ENCODE measurements around the gene SPATA3.

The SPATA3 gene

GRCh38 chr2:230969659-230970015 is 26.3 kb upstream of the SPATA3 start:
- Histone ChIP-seq H2BK5ac (ENCODE audit: low read length) (no peak overlapping the region), H2AK5ac (ENCODE audit: low read depth, low read length) (no peak overlapping the region), H3K4me1 (ENCODE audit: control insufficient read depth in 2 of 2, insufficient read depth in 1 of 2, low read depth in 1 of 2, low read length in 2 of 2) (no peaks in the 10 kb centered on the region), H3K4ac (ENCODE audit: low read length) (no peak overlapping the region), H3K23ac (ENCODE audit: low read depth, low read length, poor library complexity) (no peak overlapping the region), H2AFZ (ENCODE audit: low read length) (peak overlapping the region; percentile 69), H3K9ac (ENCODE audit: low read depth, low read length, poor library complexity) (no peak overlapping the region), H3K9me3 (replicated peaks in 1 of 2; ENCODE audit: control insufficient read depth in 2 of 2, insufficient read depth in 1 of 2, low read depth in 1 of 2, low read length in 2 of 2) (peaks cover 1 to 3% of the 10 kb centered on the region in 2 donors), H3K4me3 (ENCODE audit: low read length in 2 of 2) (no peak overlapping the region), H3K14ac (ENCODE audit: low read length) (no peak overlapping the region), H3K18ac (ENCODE audit: low read length) (no peak overlapping the region), H2BK12ac (ENCODE audit: low read length) (no peak overlapping the region), H3K79me1 (ENCODE audit: low read depth, low read length) (no peaks in the 10 kb centered on the region), H4K91ac (ENCODE audit: low read depth, low read length, poor library complexity) (no peak overlapping the region), H3K4me2 (ENCODE audit: insufficient read depth, low read length, poor library complexity, severe bottlenecking) (no peak overlapping the region), H3K27me3 (ENCODE audit: control insufficient read depth in 3 of 3, insufficient read depth in 3 of 3, low read depth in 1 of 3, low read length in 3 of 3) (no peaks in the 10 kb centered on the region), H2BK15ac (ENCODE audit: low read length) (no peak overlapping the region), H4K8ac (ENCODE audit: low read depth, low read length) (no peak overlapping the region), H3K27ac (replicated peaks; ENCODE audit: low read length) (no peak overlapping the region), H2BK120ac (ENCODE audit: low read depth, low read length) (no peak overlapping the region), H3K36me3 (replicated peaks in 1 of 2; ENCODE audit: control insufficient read depth in 2 of 2, insufficient read depth in 2 of 2, low read length in 2 of 2) (no peaks in the 10 kb centered on the region)
- WGBS, 2 donors (ENCODE audit: extremely low coverage in 2 of 2, insufficient read length in 2 of 2, insufficient replicate concordance in 1 of 2) = no CpG with 5 or more reads among the region's 2 CpGs
- no peak for DNase-seq (ENCODE audit: low spot score)

- no peak overlapping the region for H3K4me3 ChIP-seq (ENCODE audit: low read length in 2 of 2)
- H2BK5ac ChIP-seq (ENCODE audit: low read length) = no peak overlapping the region
- H3K18ac ChIP-seq (ENCODE audit: low read length) = no peak overlapping the region
- H2AFZ ChIP-seq (ENCODE audit: low read length) = no peak overlapping the region
- H3K4me2 ChIP-seq (ENCODE audit: insufficient read depth, low read length, poor library complexity, severe bottlenecking) = no peak overlapping the region
- no peak for DNase-seq (ENCODE audit: low spot score)
- no CpG with 5 or more reads among the region's 5 CpGs for WGBS, 2 donors (ENCODE audit: extremely low coverage in 2 of 2, insufficient read length in 2 of 2, insufficient replicate concordance in 1 of 2)
- H3K9ac ChIP-seq (ENCODE audit: low read depth, low read length, poor library complexity) = no peak overlapping the region
- H3K27ac ChIP-seq (replicated peaks; ENCODE audit: low read length) = no peak overlapping the region
- no peak overlapping the region for H3K4ac ChIP-seq (ENCODE audit: low read length)
- no peaks in the 10 kb centered on the region for H3K36me3 ChIP-seq (replicated peaks in 1 of 2; ENCODE audit: control insufficient read depth in 2 of 2, insufficient read depth in 2 of 2, low read length in 2 of 2)
- no peak overlapping the region for H3K14ac ChIP-seq (ENCODE audit: low read length)
- H2AK5ac ChIP-seq (ENCODE audit: low read depth, low read length) = no peak overlapping the region
- no peaks in the 10 kb centered on the region for H3K27me3 ChIP-seq (ENCODE audit: control insufficient read depth in 3 of 3, insufficient read depth in 3 of 3, low read depth in 1 of 3, low read length in 3 of 3)
- H2BK120ac ChIP-seq (ENCODE audit: low read depth, low read length) = no peak overlapping the region
- H3K23ac ChIP-seq (ENCODE audit: low read depth, low read length, poor library complexity) = no peak overlapping the region
- no peak overlapping the region for H4K8ac ChIP-seq (ENCODE audit: low read depth, low read length)
- H3K79me1 ChIP-seq (ENCODE audit: low read depth, low read length) = no peaks in the 10 kb centered on the region
- no peak overlapping the region for H4K91ac ChIP-seq (ENCODE audit: low read depth, low read length, poor library complexity)
- no peak overlapping the region for H2BK12ac ChIP-seq (ENCODE audit: low read length)
- H3K4me1 ChIP-seq (ENCODE audit: control insufficient read depth in 2 of 2, insufficient read depth in 1 of 2, low read depth in 1 of 2, low read length in 2 of 2) = peaks cover 5 to 10% of the 10 kb centered on the region in 2 donors
- no peak overlapping the region for H2BK15ac ChIP-seq (ENCODE audit: low read length)
- peaks cover 1 to 4% of the 10 kb centered on the region in 2 donors for H3K9me3 ChIP-seq (replicated peaks in 1 of 2; ENCODE audit: control insufficient read depth in 2 of 2, insufficient read depth in 1 of 2, low read depth in 1 of 2, low read length in 2 of 2)
Observed at GRCh38 chr2:230972046-230972445, 23.9 kb upstream of the SPATA3 start.

DNA sequence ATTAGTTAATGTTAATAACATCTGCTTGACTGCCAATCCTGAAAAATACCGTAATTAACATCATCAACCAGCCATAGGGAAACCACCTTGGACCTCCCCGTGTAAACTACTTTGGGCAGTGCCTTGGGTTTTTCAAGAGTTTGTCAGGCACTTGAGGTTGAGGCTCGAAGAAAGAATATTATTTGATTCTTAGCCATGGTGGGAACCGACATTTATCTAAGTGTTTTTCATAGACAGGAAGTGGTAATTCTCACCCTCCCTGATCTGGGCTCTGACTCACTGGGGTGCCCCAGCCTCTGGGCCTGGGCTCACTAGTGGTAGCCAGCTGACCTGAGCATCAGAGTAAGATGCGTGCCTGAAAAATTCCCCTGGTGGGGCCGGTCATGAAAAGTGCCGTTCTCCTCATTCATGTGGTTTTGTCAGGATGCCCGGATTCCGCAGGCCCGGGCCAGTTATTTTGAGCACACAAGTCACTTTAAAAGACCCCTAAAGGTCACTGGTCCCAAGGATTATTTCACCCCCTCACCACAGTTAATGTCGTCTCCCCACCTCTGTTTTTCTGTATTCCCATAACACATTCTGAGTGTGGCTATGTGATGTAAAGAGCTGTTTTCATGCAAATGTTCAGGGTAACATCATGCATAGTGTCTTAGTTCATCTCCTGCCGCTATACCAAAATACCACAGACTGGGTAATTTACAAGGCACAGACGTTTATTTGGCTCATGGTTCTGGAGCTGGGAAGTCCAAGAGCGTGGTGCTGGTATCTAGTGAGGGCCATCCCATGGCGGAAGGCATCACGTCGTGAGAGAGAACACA is 21.6 kb upstream of the SPATA3 start:
- H3K23ac ChIP-seq (ENCODE audit: low read depth, low read length, poor library complexity) = no peak overlapping the region
- peaks cover 5 to 15% of the 10 kb centered on the region in 2 donors for H3K4me1 ChIP-seq (ENCODE audit: control insufficient read depth in 2 of 2, insufficient read depth in 1 of 2, low read depth in 1 of 2, low read length in 2 of 2)
- H3K79me1 ChIP-seq (ENCODE audit: low read depth, low read length) = no peaks in the 10 kb centered on the region
- H3K27ac ChIP-seq (replicated peaks; ENCODE audit: low read length) = no peak overlapping the region
- no peak overlapping the region for H3K4me2 ChIP-seq (ENCODE audit: insufficient read depth, low read length, poor library complexity, severe bottlenecking)
- H3K36me3 ChIP-seq (replicated peaks in 1 of 2; ENCODE audit: control insufficient read depth in 2 of 2, insufficient read depth in 2 of 2, low read length in 2 of 2) = no peaks in the 10 kb centered on the region
- H2BK5ac ChIP-seq (ENCODE audit: low read length) = no peak overlapping the region
- no peak overlapping the region for H3K18ac ChIP-seq (ENCODE audit: low read length)
- no peak overlapping the region for H2BK15ac ChIP-seq (ENCODE audit: low read length)
- H2BK120ac ChIP-seq (ENCODE audit: low read depth, low read length) = no peak overlapping the region
- H3K9me3 ChIP-seq (replicated peaks in 1 of 2; ENCODE audit: control insufficient read depth in 2 of 2, insufficient read depth in 1 of 2, low read depth in 1 of 2, low read length in 2 of 2) = peaks cover 1 to 4% of the 10 kb centered on the region in 2 donors
- no peaks in the 10 kb centered on the region for H3K27me3 ChIP-seq (ENCODE audit: control insufficient read depth in 3 of 3, insufficient read depth in 3 of 3, low read depth in 1 of 3, low read length in 3 of 3)
- no CpG with 5 or more reads among the region's 17 CpGs for WGBS, 2 donors (ENCODE audit: extremely low coverage in 2 of 2, insufficient read length in 2 of 2, insufficient replicate concordance in 1 of 2)
- no peak overlapping the region for H2BK12ac ChIP-seq (ENCODE audit: low read length)
- no peak overlapping the region for H3K4ac ChIP-seq (ENCODE audit: low read length)
- no peak overlapping the region for H3K14ac ChIP-seq (ENCODE audit: low read length)
- DNase-seq (ENCODE audit: low spot score) = no peak
- H2AK5ac ChIP-seq (ENCODE audit: low read depth, low read length) = no peak overlapping the region
- H3K9ac ChIP-seq (ENCODE audit: low read depth, low read length, poor library complexity) = no peak overlapping the region
- H3K4me3 ChIP-seq (ENCODE audit: low read length in 2 of 2) = no peak overlapping the region
- H4K8ac ChIP-seq (ENCODE audit: low read depth, low read length) = no peak overlapping the region
- no peak overlapping the region for H4K91ac ChIP-seq (ENCODE audit: low read depth, low read length, poor library complexity)
- no peak overlapping the region for H2AFZ ChIP-seq (ENCODE audit: low read length)

DNA sequence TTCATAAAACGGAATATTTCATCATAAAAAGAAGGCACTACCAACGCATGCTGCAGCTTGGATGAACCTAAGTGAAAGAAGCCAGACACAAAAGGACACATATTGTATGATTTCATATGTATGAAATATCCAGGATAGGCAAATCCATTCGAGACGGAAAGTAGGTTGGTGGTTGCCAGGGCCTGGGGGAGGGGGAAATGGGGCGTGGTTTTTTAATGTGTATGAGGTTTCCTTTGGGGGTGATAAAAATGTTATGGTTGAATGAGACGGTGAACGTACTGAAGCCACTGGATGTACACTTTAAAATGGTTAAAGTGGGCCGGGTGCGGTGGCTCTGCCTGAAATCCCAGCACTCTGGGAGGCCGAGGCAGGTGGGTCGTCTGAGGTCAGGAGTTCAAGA is 20.0 kb upstream of the SPATA3 start:
- no peak overlapping the region for H3K14ac ChIP-seq (ENCODE audit: low read length)

More for the DNA sequence above, 20.0 kb upstream of the SPATA3 start:
- no peaks in the 10 kb centered on the region for H3K36me3 ChIP-seq (replicated peaks in 1 of 2; ENCODE audit: control insufficient read depth in 2 of 2, insufficient read depth in 2 of 2, low read length in 2 of 2)
- H2BK12ac ChIP-seq (ENCODE audit: low read length) = no peak overlapping the region
- no peak overlapping the region for H4K8ac ChIP-seq (ENCODE audit: low read depth, low read length)
- no peak overlapping the region for H2BK15ac ChIP-seq (ENCODE audit: low read length)
- H2BK120ac ChIP-seq (ENCODE audit: low read depth, low read length) = no peak overlapping the region
- peak overlapping the region; percentile 4 for H3K18ac ChIP-seq (ENCODE audit: low read length)
- no peaks in the 10 kb centered on the region for H3K79me1 ChIP-seq (ENCODE audit: low read depth, low read length)
- no peak overlapping the region for H3K4me3 ChIP-seq (ENCODE audit: low read length in 2 of 2)
- no peak overlapping the region for H3K27ac ChIP-seq (replicated peaks; ENCODE audit: low read length)
- no peak overlapping the region for H4K91ac ChIP-seq (ENCODE audit: low read depth, low read length, poor library complexity)
- DNase-seq (ENCODE audit: low spot score) = no peak
- no peak overlapping the region for H2AFZ ChIP-seq (ENCODE audit: low read length)
- no peaks in the 10 kb centered on the region for H3K27me3 ChIP-seq (ENCODE audit: control insufficient read depth in 3 of 3, insufficient read depth in 3 of 3, low read depth in 1 of 3, low read length in 3 of 3)
- H3K9ac ChIP-seq (ENCODE audit: low read depth, low read length, poor library complexity) = no peak overlapping the region
- no peak overlapping the region for H3K4me2 ChIP-seq (ENCODE audit: insufficient read depth, low read length, poor library complexity, severe bottlenecking)
- no peak overlapping the region for H2AK5ac ChIP-seq (ENCODE audit: low read depth, low read length)
- WGBS, 2 donors (ENCODE audit: extremely low coverage in 2 of 2, insufficient read length in 2 of 2, insufficient replicate concordance in 1 of 2) = 100% methylated on average over 2 of the region's 11 CpGs; no CpG with 5 or more reads in 1 of the 2 donors
- no peak overlapping the region for H2BK5ac ChIP-seq (ENCODE audit: low read length)
- peaks cover 1 to 4% of the 10 kb centered on the region in 2 donors for H3K9me3 ChIP-seq (replicated peaks in 1 of 2; ENCODE audit: control insufficient read depth in 2 of 2, insufficient read depth in 1 of 2, low read depth in 1 of 2, low read length in 2 of 2)
- H3K23ac ChIP-seq (ENCODE audit: low read depth, low read length, poor library complexity) = no peak overlapping the region
- no peak overlapping the region for H3K4ac ChIP-seq (ENCODE audit: low read length)
- peaks cover 5 to 15% of the 10 kb centered on the region in 2 donors for H3K4me1 ChIP-seq (ENCODE audit: control insufficient read depth in 2 of 2, insufficient read depth in 1 of 2, low read depth in 1 of 2, low read length in 2 of 2)
